ENCODE results near the gene RNF8. TPM values are rescaled to one million over a fixed set of nuclear protein-coding genes. Genes with fewer than 3 reads are reported as not detected.

RNF8 gene
- total RNA-seq, 2 experiments from 2014 or later: 24.3 to 25.6 TPM

- intact Hi-C loops (cut with micrococcal nuclease): no loop called here
- H3K27ac Mint-ChIP-seq: no peak overlapping the region
- no peaks in the 10 kb centered on the region for H3K27me3 Mint-ChIP-seq
- no peaks in the 10 kb centered on the region for H3K9me3 Mint-ChIP-seq
- H3K4me3 Mint-ChIP-seq: no peak overlapping the region
- POLR2A ChIA-PET: interaction anchor here (0.6 kb wide), 2 partner anchors 35 to 355 kb away, joined by 3 read pairs; no protein-coding TSS in a partner anchor
- CTCF ChIA-PET: interaction anchor here (0.8 to 2.9 kb wide), 3 partner anchors 12 to 322 kb away, joined by 3 to 9 read pairs (median 3); no protein-coding TSS in a partner anchor
- H3K36me3 Mint-ChIP-seq: peaks cover 17% of the 10 kb centered on the region
- no peak for DNase-seq
- H3K4me1 Mint-ChIP-seq (ENCODE audit: low read depth): peaks cover 5% of the 10 kb centered on the region
Measured at GRCh38 chr6:37369321-37370201, 15.8 kb downstream of the RNF8 start.

GRCh38 chr6:37371154-37372083 lies 17.6 kb downstream of the RNF8 start:
- no peak overlapping the region for H3K4me3 Mint-ChIP-seq
- H3K4me1 Mint-ChIP-seq (ENCODE audit: low read depth): peaks cover 5% of the 10 kb centered on the region
- H3K9me3 Mint-ChIP-seq: no peaks in the 10 kb centered on the region
- H3K27me3 Mint-ChIP-seq: no peaks in the 10 kb centered on the region
- ChIA-PET POLR2A (no interaction called here), CTCF (interaction anchor here (1.4 to 2.9 kb wide), 3 partner anchors 10 to 354 kb away, joined by 4 to 9 read pairs (median 6); no protein-coding TSS in a partner anchor)
- DNase-seq: no peak
- peaks cover 15% of the 10 kb centered on the region for H3K36me3 Mint-ChIP-seq
- H3K27ac Mint-ChIP-seq: no peak overlapping the region
- intact Hi-C loops (cut with micrococcal nuclease): no loop called here

GRCh38 chr6:37372116-37372515 lies 18.3 kb downstream of the RNF8 start:
- ChIA-PET POLR2A (no interaction called here), CTCF (interaction anchor here (1.4 to 2.9 kb wide), 4 partner anchors 9 to 354 kb away, joined by 4 to 9 read pairs (median 5); no protein-coding TSS in a partner anchor)
- H3K4me1 Mint-ChIP-seq (ENCODE audit: low read depth): peaks cover 5% of the 10 kb centered on the region
- no peak overlapping the region for H3K4me3 Mint-ChIP-seq
- no peak for DNase-seq
- intact Hi-C loops (cut with micrococcal nuclease): no loop called here
- H3K27me3 Mint-ChIP-seq: no peaks in the 10 kb centered on the region
- no peaks in the 10 kb centered on the region for H3K9me3 Mint-ChIP-seq
- H3K36me3 Mint-ChIP-seq: peaks cover 17% of the 10 kb centered on the region
- H3K27ac Mint-ChIP-seq: no peak overlapping the region

GRCh38 chr6:37373822-37374471 lies 20.2 kb downstream of the RNF8 start:
- Mint-ChIP-seq H3K4me1 (ENCODE audit: low read depth) (peaks cover 4% of the 10 kb centered on the region), H3K4me3 (no peak overlapping the region), H3K36me3 (peaks cover 26% of the 10 kb centered on the region), H3K27ac (no peak overlapping the region), H3K9me3 (no peaks in the 10 kb centered on the region), H3K27me3 (no peaks in the 10 kb centered on the region)
- intact Hi-C loops (cut with micrococcal nuclease): no loop called here
- ChIA-PET CTCF (interaction anchor here (0.6 to 0.9 kb wide), 2 partner anchors 8 to 23 kb away, joined by 3 read pairs; no protein-coding TSS in a partner anchor), POLR2A (no interaction called here)
- DNase-seq: no peak

GRCh38 chr6:37375376-37375775 lies 21.6 kb downstream of the RNF8 start:
- Mint-ChIP-seq H3K27ac (no peak overlapping the region), H3K9me3 (no peaks in the 10 kb centered on the region), H3K4me3 (no peak overlapping the region), H3K4me1 (ENCODE audit: low read depth) (no peaks in the 10 kb centered on the region), H3K36me3 (peaks cover 17% of the 10 kb centered on the region), H3K27me3 (no peaks in the 10 kb centered on the region)
- intact Hi-C loops (cut with micrococcal nuclease): no loop called here
- ChIA-PET POLR2A (no interaction called here), CTCF (no interaction called here)
- DNase-seq: no peak

GRCh38 chr6:37376078-37376743 lies 22.4 kb downstream of the RNF8 start:
- Mint-ChIP-seq H3K27ac (no peak overlapping the region), H3K4me3 (no peak overlapping the region), H3K27me3 (no peaks in the 10 kb centered on the region), H3K9me3 (no peaks in the 10 kb centered on the region), H3K4me1 (ENCODE audit: low read depth) (no peaks in the 10 kb centered on the region), H3K36me3 (peaks cover 18% of the 10 kb centered on the region)
- ChIA-PET CTCF (no interaction called here), POLR2A (no interaction called here)
- intact Hi-C loops (cut with micrococcal nuclease): no loop called here
- DNase-seq: no peak

- H3K4me3 Mint-ChIP-seq: no peak overlapping the region
- H3K27me3 Mint-ChIP-seq: no peaks in the 10 kb centered on the region
- no peaks in the 10 kb centered on the region for H3K4me1 Mint-ChIP-seq (ENCODE audit: low read depth)
- ChIA-PET CTCF (interaction anchor here (0.6 to 2.5 kb wide), 16 partner anchors 8 to 311 kb away, joined by 3 to 14 read pairs (median 4); partner anchors contain the start of gene CMTR1), POLR2A (no interaction called here)
- H3K9me3 Mint-ChIP-seq: no peaks in the 10 kb centered on the region
- H3K36me3 Mint-ChIP-seq: peaks cover 34% of the 10 kb centered on the region
- H3K27ac Mint-ChIP-seq: no peak overlapping the region
- intact Hi-C loops (cut with micrococcal nuclease): loop anchor here (2.0 to 10.0 kb wide), 4 partner anchors 53 to 311 kb away; partner anchors contain the start of gene CMTR1
- peak; percentile 16 for DNase-seq
Measured at GRCh38 chr6:37381579-37381978, 27.8 kb downstream of the RNF8 start.

GRCh38 chr6:37382994-37383765 lies 29.4 kb downstream of the RNF8 start:
- Mint-ChIP-seq H3K36me3 (peaks cover 24% of the 10 kb centered on the region), H3K27ac (no peak overlapping the region), H3K4me3 (no peak overlapping the region), H3K4me1 (ENCODE audit: low read depth) (no peaks in the 10 kb centered on the region), H3K9me3 (no peaks in the 10 kb centered on the region), H3K27me3 (no peaks in the 10 kb centered on the region)
- intact Hi-C loops (cut with micrococcal nuclease): loop anchor here (10.0 kb wide), 2 partner anchors 52 to 192 kb away; partner anchors contain the start of gene CMTR1
- ChIA-PET CTCF (interaction anchor here (0.7 to 2.5 kb wide), 6 partner anchors 12 to 309 kb away, joined by 3 to 14 read pairs (median 6); partner anchors contain the start of gene CMTR1), POLR2A (interaction anchor here (0.6 kb wide), 1 partner anchor 53 kb away, joined by 3 read pairs; no protein-coding TSS in a partner anchor)
- DNase-seq: no peak

- H3K9me3 Mint-ChIP-seq: no peaks in the 10 kb centered on the region
- H3K27me3 Mint-ChIP-seq: no peaks in the 10 kb centered on the region
- ChIA-PET POLR2A (no interaction called here), CTCF (no interaction called here)
- H3K27ac Mint-ChIP-seq: no peak overlapping the region
- H3K36me3 Mint-ChIP-seq: peaks cover 6% of the 10 kb centered on the region
- no peaks in the 10 kb centered on the region for H3K4me1 Mint-ChIP-seq (ENCODE audit: low read depth)
- no peak overlapping the region for H3K4me3 Mint-ChIP-seq
- intact Hi-C loops (cut with micrococcal nuclease): loop anchor here (10.0 kb wide), 2 partner anchors 46 to 186 kb away; partner anchors contain the start of gene CMTR1
- no peak for DNase-seq
Measured at GRCh38 chr6:37388578-37388977, 34.8 kb downstream of the RNF8 start.

GRCh38 chr6:37389857-37390256 lies 36.1 kb downstream of the RNF8 start:
- Mint-ChIP-seq H3K4me3 (no peak overlapping the region), H3K27me3 (no peaks in the 10 kb centered on the region), H3K4me1 (ENCODE audit: low read depth) (no peaks in the 10 kb centered on the region), H3K36me3 (peaks cover 5% of the 10 kb centered on the region), H3K27ac (no peak overlapping the region), H3K9me3 (no peaks in the 10 kb centered on the region)
- intact Hi-C loops (cut with micrococcal nuclease): loop anchor here (10.0 kb wide), 2 partner anchors 45 to 185 kb away; partner anchors contain the start of gene CMTR1
- CTCF ChIA-PET: no interaction called here
- POLR2A ChIA-PET: no interaction called here
- no peak for DNase-seq

All from activated CD4-positive, alpha-beta memory T cell treated with anti-CD3 and anti-CD28 coated beads for 36 hours (primary cell).